Right lobe of liver (tissue), 4 donors: ENCODE results near the gene ADRA1B.

Experiments
- POLR2A ChIP-seq: fragments of 450-650 bp; IDR thresholded peaks from one replicate; pipeline ENCODE4 v1.6.1; 2017; ENCODE audit warnings: antibody characterized with exemption, mild to moderate bottlenecking
- TF ChIP-seq, protein P1 (sequence below), 4 donors: fragments of 200-600 bp in 3 of 4; fragments of 450-650 bp in 1 of 4; IDR thresholded peaks; one replicate each; pipeline versions ENCODE4 v1.5.1 to v1.8.0; 2016 to 2022; ENCODE audit warnings: antibody characterized with exemption in 4 of 4, mild to moderate bottlenecking in 2 of 4
- donor health status: DM: no; HTN: no; CAD: no.
- donor health status: DM: no; HTN: no; CAD: no.
- donor health status: DM: no; HTN: yes; CAD: no.

DNA sequence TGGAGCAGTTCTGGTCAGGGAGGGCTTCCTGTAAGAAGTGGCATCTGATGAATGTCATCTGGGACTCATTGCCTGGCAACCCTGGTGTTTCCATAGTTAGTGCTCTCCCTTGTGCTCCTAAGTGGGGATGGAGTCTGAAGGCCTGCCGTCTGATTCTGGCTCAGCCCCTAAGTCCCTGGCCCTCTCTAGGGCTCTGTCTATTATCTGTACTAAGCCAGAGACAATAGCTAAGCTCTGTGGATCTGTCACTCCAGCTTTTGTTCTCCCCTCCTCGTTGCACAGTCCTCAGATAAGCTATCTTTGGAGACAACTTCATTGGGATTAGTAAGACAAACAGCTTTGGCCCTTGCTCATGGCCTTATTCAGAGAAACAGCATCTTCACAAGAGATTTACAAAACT is 62.1 kb downstream of the ADRA1B start:
- TF ChIP-seq, protein P1, sequence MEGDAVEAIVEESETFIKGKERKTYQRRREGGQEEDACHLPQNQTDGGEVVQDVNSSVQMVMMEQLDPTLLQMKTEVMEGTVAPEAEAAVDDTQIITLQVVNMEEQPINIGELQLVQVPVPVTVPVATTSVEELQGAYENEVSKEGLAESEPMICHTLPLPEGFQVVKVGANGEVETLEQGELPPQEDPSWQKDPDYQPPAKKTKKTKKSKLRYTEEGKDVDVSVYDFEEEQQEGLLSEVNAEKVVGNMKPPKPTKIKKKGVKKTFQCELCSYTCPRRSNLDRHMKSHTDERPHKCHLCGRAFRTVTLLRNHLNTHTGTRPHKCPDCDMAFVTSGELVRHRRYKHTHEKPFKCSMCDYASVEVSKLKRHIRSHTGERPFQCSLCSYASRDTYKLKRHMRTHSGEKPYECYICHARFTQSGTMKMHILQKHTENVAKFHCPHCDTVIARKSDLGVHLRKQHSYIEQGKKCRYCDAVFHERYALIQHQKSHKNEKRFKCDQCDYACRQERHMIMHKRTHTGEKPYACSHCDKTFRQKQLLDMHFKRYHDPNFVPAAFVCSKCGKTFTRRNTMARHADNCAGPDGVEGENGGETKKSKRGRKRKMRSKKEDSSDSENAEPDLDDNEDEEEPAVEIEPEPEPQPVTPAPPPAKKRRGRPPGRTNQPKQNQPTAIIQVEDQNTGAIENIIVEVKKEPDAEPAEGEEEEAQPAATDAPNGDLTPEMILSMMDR (IDR thresholded peaks at IDR 0.05), result no peak
- TF ChIP-seq POLR2A, result no peak
